SK-N-SH treated with all-trans-retinoic acid at 6 μM for 48 hours (cell line): ENCODE measurements around the gene NELFE.

ENCODE experiments used
- ATAC-seq: fragments of 200-7000 bp; cut with Tn5 transposase; 3 replicates; pipeline ENCODE4 v1.9.1; 2020; ENCODE audit warnings: mild to moderate bottlenecking, moderate library complexity
- ARNTL ChIP-seq: fragments of 450-650 bp; formaldehyde crosslinking; IDR thresholded peaks from 2 replicates; pipeline ENCODE4 v1.5.0; 2020; ENCODE audit warnings: low read depth, mild to moderate bottlenecking, moderate library complexity, borderline replicate concordance
- BACH2 ChIP-seq: fragments of 250-450 bp; sonication (Bioruptor Pico); IDR thresholded peaks from 2 replicates; pipeline ENCODE4 v1.9.0; 2021; ENCODE audit warnings: mild to moderate bottlenecking, borderline replicate concordance
- CSDC2 ChIP-seq: fragments of 250-450 bp; sonication (Bioruptor Pico); IDR thresholded peaks from 2 replicates; pipeline ENCODE4 v1.5.0; 2020; ENCODE audit warnings: mild to moderate bottlenecking, moderate library complexity
- ESRRG ChIP-seq: fragments of 250-450 bp; sonication (Bioruptor Pico); IDR thresholded peaks from 2 replicates; pipeline ENCODE4 v1.6.1; 2021; ENCODE audit warnings: mild to moderate bottlenecking
- GLIS3 ChIP-seq: fragments of 250-450 bp; sonication (Bioruptor Pico); IDR thresholded peaks from 2 replicates; pipeline ENCODE4 v1.5.0; 2020; ENCODE audit warnings: mild to moderate bottlenecking, moderate library complexity
- ISL1 ChIP-seq: fragments of 250-450 bp; sonication (Bioruptor Pico); IDR thresholded peaks from 2 replicates; pipeline ENCODE4 v2.1.2; 2022; ENCODE audit warnings: mild to moderate bottlenecking, moderate library complexity
- OSR1 ChIP-seq: fragments of 250-450 bp; sonication (Bioruptor Pico); IDR thresholded peaks from 2 replicates; pipeline ENCODE4 v1.8.0; 2022; ENCODE audit warnings: moderate library complexity, mild to moderate bottlenecking, inconsistent platforms
- PATZ1 ChIP-seq: fragments of 250-450 bp; sonication (Bioruptor Pico); IDR thresholded peaks from 2 replicates; pipeline ENCODE4 v1.8.0; 2020; ENCODE audit warnings: mild to moderate bottlenecking, moderate library complexity, borderline replicate concordance
- POU6F1 ChIP-seq: fragments of 250-450 bp; sonication (Bioruptor Pico); IDR thresholded peaks from 2 replicates; pipeline ENCODE4 v1.8.0; 2021; ENCODE audit warnings: low read depth, mild to moderate bottlenecking, moderate library complexity, borderline replicate concordance
- RARB ChIP-seq: fragments of 250-450 bp; sonication (Bioruptor Pico); IDR thresholded peaks from 2 replicates; pipeline ENCODE4 v1.8.0; 2021; ENCODE audit warnings: mild to moderate bottlenecking, moderate library complexity
- SNAI2 ChIP-seq: fragments of 250-450 bp; sonication (Bioruptor Pico); IDR thresholded peaks from 2 replicates; pipeline ENCODE4 v1.5.0; 2020; ENCODE audit warnings: mild to moderate bottlenecking, moderate library complexity
- TCF4 ChIP-seq: fragments of 250-450 bp; sonication (Bioruptor Pico); IDR thresholded peaks from 2 replicates; pipeline ENCODE4 v1.8.0; 2021; ENCODE audit warnings: mild to moderate bottlenecking, moderate library complexity, borderline replicate concordance
- TOX ChIP-seq: fragments of 250-450 bp; sonication (Bioruptor Pico); IDR thresholded peaks from 2 replicates; pipeline ENCODE4 v1.8.0; 2021; ENCODE audit warnings: mild to moderate bottlenecking, moderate library complexity, borderline replicate concordance
- ZC3H10 ChIP-seq: fragments of 250-450 bp; sonication (Bioruptor Pico); IDR thresholded peaks from 2 replicates; pipeline ENCODE4 v1.5.1; 2021; ENCODE audit warnings: mild to moderate bottlenecking, moderate library complexity
- ZFP3 ChIP-seq: fragments of 250-450 bp; sonication (Bioruptor Pico); IDR thresholded peaks from 2 replicates; pipeline ENCODE4 v1.5.0; 2020; ENCODE audit warnings: mild to moderate bottlenecking, moderate library complexity
- ZFP30 ChIP-seq: fragments of 450-650 bp; formaldehyde crosslinking; IDR thresholded peaks from 2 replicates; pipeline ENCODE4 v1.5.0; 2022; ENCODE audit warnings: mild to moderate bottlenecking, moderate library complexity
- ZNF565 ChIP-seq: fragments of 450-650 bp; formaldehyde crosslinking; conservative IDR thresholded peaks from 2 replicates; pipeline ENCODE4 v1.5.0; 2020; ENCODE audit warnings: low read depth, mild to moderate bottlenecking, moderate library complexity
- ZNF8 ChIP-seq: fragments of 450-650 bp; formaldehyde crosslinking; IDR thresholded peaks from 2 replicates; pipeline ENCODE4 v1.5.0; 2020; ENCODE audit warnings: mild to moderate bottlenecking, moderate library complexity
- TF ChIP-seq, protein P1 (sequence below): fragments of 250-450 bp; sonication (Bioruptor Pico); IDR thresholded peaks from 2 replicates; pipeline ENCODE4 v1.5.1; 2021; ENCODE audit warnings: mild to moderate bottlenecking, moderate library complexity
- TF ChIP-seq, protein P2 (sequence below): fragments of 250-450 bp; sonication (Bioruptor Pico); IDR thresholded peaks from 2 replicates; pipeline ENCODE4 v1.5.0; 2020; ENCODE audit warnings: mild to moderate bottlenecking, moderate library complexity
- TF ChIP-seq, protein P3 (sequence below): fragments of 250-450 bp; sonication (Bioruptor Pico); IDR thresholded peaks from 2 replicates; pipeline ENCODE4 v1.5.1; 2020; ENCODE audit warnings: low read depth, mild to moderate bottlenecking, moderate library complexity

Gene NELFE

DNA sequence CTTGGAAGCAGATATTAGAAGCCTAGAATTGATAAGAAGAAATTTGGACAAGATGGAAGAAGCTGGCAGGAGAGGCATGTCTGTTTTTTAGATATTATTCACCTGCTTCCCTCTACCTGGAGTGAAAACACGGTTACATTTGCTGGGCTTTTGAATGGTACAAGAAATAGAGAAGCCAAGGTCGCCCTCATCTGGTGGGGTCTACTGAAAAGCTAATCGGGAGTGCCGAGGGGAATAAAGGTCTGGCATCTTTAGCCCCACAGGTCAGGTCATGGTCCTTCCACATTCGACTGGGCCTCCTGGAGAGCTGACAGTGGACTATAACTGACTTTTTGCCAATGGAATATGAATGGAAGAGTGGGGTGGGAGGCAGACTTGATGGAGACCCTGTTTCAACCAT is 35.8 kb downstream of the NELFE start:
- TF ChIP-seq ZNF8 (CRISPR knock-in tag) (no peak), ZFP3 (CRISPR knock-in tag) (no peak), ZNF565 (no peak), ZFP30 (CRISPR knock-in tag) (no peak), RARB (no peak), GLIS3 (no peak), SNAI2 (no peak), ESRRG (CRISPR knock-in tag) (no peak), OSR1 (CRISPR knock-in tag) (no peak), TCF4 (no peak), PATZ1 (CRISPR knock-in tag) (no peak), ARNTL (CRISPR knock-in tag) (no peak), POU6F1 (CRISPR knock-in tag) (no peak), BACH2 (CRISPR knock-in tag) (no peak), CSDC2 (CRISPR knock-in tag) (no peak), ZC3H10 (CRISPR knock-in tag) (no peak), TOX (CRISPR knock-in tag) (no peak), ISL1 (no peak)
- TF ChIP-seq, protein P1, sequence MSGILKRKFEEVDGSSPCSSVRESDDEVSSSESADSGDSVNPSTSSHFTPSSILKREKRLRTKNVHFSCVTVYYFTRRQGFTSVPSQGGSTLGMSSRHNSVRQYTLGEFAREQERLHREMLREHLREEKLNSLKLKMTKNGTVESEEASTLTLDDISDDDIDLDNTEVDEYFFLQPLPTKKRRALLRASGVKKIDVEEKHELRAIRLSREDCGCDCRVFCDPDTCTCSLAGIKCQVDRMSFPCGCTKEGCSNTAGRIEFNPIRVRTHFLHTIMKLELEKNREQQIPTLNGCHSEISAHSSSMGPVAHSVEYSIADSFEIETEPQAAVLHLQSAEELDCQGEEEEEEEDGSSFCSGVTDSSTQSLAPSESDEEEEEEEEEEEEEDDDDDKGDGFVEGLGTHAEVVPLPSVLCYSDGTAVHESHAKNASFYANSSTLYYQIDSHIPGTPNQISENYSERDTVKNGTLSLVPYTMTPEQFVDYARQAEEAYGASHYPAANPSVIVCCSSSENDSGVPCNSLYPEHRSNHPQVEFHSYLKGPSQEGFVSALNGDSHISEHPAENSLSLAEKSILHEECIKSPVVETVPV: no peak
- TF ChIP-seq, protein P2, sequence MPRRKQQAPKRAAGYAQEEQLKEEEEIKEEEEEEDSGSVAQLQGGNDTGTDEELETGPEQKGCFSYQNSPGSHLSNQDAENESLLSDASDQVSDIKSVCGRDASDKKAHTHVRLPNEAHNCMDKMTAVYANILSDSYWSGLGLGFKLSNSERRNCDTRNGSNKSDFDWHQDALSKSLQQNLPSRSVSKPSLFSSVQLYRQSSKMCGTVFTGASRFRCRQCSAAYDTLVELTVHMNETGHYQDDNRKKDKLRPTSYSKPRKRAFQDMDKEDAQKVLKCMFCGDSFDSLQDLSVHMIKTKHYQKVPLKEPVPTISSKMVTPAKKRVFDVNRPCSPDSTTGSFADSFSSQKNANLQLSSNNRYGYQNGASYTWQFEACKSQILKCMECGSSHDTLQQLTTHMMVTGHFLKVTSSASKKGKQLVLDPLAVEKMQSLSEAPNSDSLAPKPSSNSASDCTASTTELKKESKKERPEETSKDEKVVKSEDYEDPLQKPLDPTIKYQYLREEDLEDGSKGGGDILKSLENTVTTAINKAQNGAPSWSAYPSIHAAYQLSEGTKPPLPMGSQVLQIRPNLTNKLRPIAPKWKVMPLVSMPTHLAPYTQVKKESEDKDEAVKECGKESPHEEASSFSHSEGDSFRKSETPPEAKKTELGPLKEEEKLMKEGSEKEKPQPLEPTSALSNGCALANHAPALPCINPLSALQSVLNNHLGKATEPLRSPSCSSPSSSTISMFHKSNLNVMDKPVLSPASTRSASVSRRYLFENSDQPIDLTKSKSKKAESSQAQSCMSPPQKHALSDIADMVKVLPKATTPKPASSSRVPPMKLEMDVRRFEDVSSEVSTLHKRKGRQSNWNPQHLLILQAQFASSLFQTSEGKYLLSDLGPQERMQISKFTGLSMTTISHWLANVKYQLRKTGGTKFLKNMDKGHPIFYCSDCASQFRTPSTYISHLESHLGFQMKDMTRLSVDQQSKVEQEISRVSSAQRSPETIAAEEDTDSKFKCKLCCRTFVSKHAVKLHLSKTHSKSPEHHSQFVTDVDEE (CRISPR knock-in tag): no peak
- ATAC-seq: no peak

- TF ChIP-seq ARNTL (CRISPR knock-in tag) (no peak), SNAI2 (no peak), PATZ1 (CRISPR knock-in tag) (no peak), TCF4 (no peak), ZFP3 (CRISPR knock-in tag) (no peak), GLIS3 (no peak), ZNF8 (CRISPR knock-in tag) (no peak), ZC3H10 (CRISPR knock-in tag) (no peak), CSDC2 (CRISPR knock-in tag) (no peak)
- TF ChIP-seq, protein P3, sequence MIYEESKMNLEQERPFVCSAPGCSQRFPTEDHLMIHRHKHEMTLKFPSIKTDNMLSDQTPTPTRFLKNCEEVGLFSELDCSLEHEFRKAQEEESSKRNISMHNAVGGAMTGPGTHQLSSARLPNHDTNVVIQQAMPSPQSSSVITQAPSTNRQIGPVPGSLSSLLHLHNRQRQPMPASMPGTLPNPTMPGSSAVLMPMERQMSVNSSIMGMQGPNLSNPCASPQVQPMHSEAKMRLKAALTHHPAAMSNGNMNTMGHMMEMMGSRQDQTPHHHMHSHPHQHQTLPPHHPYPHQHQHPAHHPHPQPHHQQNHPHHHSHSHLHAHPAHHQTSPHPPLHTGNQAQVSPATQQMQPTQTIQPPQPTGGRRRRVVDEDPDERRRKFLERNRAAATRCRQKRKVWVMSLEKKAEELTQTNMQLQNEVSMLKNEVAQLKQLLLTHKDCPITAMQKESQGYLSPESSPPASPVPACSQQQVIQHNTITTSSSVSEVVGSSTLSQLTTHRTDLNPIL (CRISPR knock-in tag): no peak
- ATAC-seq: no peak
Observed at GRCh38 chr6:31920811-31921210, 38.0 kb downstream of the NELFE start.
